Motor neuron (in vitro differentiated cells): ENCODE results near the gene ZIC4. TPM values are rescaled to one million over a fixed set of nuclear protein-coding genes. Genes with fewer than 3 reads are reported as not detected.

Experiments
- total RNA-seq, 8 experiments: library from RNA; unstranded; fragments of 300-600 nt; gene quantifications; 2 replicates each; pipeline versions ENCODE4 v1.2.3 to v1.2.4, GENCODE V29; 2022

ZIC4 gene
- total RNA-seq, 8 experiments from 2014 or later = 0.05 to 12.1 (median 4.0) TPM

Other genes with a start within 250 kb of the ZIC4 start
- 100 to 1,000 TPM in 1 of 8 experiments, 10 to 100 TPM in 4, 1 to 10 TPM in 3; 1.4 to 172 (median 13.4) TPM for gene ZIC1, start 2.8 kb upstream of the ZIC4 start, total RNA-seq